Hepatocyte (in vitro differentiated cells): Measurements from ENCODE around the gene CYLD.

ENCODE experiments used
- EZH2 ChIP-seq: fragments of 200-600 bp; sonication (generic); IDR thresholded peaks from 2 replicates; pipeline ENCODE4 v1.6.1; 2016; ENCODE audit warnings: antibody characterized with exemption, mild to moderate bottlenecking, borderline replicate concordance
- EZH2phosphoT487 ChIP-seq: fragments of 200-600 bp; sonication (generic); IDR thresholded peaks from one replicate; pipeline ENCODE4 v1.6.1; 2018; ENCODE audit warnings: antibody characterized with exemption, mild to moderate bottlenecking, low read depth, moderate library complexity; ENCODE audit not compliant: unreplicated experiment, severe bottlenecking
- TF ChIP-seq, protein P1 (sequence below): fragments of 200-600 bp; sonication (generic); IDR thresholded peaks from 2 replicates; pipeline ENCODE4 v1.5.1; 2016; ENCODE audit warnings: antibody characterized with exemption, mild to moderate bottlenecking; ENCODE audit not compliant: poor library complexity

DNA sequence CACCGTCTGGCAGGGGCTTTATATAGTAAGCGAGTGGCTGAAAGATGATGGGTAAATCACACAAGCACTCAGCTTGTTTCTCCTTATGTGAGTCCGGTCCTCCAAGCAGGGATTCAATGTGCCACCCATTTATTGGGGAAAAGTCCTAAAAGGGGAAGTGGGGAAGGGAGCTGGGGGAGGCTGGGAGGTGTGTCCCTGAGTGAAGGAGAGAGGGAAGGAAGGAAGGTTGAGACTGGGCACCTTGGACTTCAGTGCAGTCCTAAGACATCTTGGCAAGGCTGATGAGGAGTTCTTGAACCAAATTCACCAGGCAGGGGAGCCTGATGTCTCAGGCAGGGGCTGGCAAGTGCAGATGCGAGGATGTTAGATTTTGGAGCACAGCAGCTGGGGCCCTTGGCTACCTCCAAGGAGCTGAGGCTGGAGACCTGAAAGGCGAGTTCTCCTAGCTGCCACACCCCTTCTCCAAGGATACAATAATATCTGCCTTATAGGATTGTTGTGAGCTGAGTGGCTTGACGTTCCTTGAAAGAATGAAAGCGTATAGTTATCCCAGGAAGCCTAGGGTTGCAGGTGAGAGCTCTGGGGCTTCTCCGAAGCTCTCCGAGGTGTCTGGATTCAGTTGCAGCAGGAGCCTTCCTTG lies 23.0 kb upstream of the CYLD start:
- TF ChIP-seq, protein P1, sequence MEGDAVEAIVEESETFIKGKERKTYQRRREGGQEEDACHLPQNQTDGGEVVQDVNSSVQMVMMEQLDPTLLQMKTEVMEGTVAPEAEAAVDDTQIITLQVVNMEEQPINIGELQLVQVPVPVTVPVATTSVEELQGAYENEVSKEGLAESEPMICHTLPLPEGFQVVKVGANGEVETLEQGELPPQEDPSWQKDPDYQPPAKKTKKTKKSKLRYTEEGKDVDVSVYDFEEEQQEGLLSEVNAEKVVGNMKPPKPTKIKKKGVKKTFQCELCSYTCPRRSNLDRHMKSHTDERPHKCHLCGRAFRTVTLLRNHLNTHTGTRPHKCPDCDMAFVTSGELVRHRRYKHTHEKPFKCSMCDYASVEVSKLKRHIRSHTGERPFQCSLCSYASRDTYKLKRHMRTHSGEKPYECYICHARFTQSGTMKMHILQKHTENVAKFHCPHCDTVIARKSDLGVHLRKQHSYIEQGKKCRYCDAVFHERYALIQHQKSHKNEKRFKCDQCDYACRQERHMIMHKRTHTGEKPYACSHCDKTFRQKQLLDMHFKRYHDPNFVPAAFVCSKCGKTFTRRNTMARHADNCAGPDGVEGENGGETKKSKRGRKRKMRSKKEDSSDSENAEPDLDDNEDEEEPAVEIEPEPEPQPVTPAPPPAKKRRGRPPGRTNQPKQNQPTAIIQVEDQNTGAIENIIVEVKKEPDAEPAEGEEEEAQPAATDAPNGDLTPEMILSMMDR = no peak
- TF ChIP-seq EZH2 (no peak), EZH2phosphoT487 (no peak)
